Skin of body (tissue), 2 donors: ENCODE results near the gene CBX5. TPM values are rescaled to one million over a fixed set of nuclear protein-coding genes. Genes with fewer than 3 reads are reported as not detected.
"Not testable (repeated sequence)": the region's sequence is repeated elsewhere in the genome, so short reads cannot be mapped to it uniquely, and the experiment has no call there.

Experiments
- DNase-seq: peaks from one replicate; lab custom pipeline; 2025; lab: John Stamatoyannopoulos, UW
- total RNA-seq: library from RNA; depleted of rRNA; stranded (reverse); fragments of >200 nt; gene quantifications from one replicate; pipeline ENCODE4 v1.2.3, GENCODE V29; 2014

CBX5 gene
- total RNA-seq, 1 donor from 2014 or later, result 47.6 TPM

DNA sequence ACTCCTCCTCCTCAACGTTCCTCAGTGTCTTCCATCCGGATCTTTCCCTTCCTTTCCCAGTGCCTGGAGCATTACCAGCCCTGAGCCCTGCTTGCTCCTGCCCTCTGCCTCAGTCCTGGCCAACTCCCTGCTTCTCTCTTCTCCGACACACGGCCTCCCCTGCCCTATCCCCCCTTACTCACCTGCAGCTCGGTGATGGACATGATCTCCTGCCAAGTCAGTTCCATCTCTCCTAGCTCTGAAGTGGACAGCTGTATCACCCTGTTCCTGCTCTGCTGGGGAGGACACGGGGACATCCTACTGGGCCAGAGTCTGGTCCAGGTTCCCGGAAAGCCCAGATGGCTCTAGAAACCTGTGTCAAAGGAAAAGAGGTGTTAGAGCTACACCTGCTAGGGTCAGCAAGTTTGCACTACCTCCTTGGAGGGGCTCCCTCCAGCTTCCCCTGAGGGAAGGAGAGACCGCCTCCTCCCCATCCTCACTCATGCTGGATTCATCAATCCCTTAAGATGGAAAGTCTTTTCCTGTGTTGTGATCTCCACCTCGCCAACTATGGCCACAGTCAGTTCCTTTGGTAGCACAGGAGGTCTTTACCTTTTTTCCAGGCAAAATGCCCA lies 15.1 kb upstream of the CBX5 start:
- no peak for DNase-seq

DNA sequence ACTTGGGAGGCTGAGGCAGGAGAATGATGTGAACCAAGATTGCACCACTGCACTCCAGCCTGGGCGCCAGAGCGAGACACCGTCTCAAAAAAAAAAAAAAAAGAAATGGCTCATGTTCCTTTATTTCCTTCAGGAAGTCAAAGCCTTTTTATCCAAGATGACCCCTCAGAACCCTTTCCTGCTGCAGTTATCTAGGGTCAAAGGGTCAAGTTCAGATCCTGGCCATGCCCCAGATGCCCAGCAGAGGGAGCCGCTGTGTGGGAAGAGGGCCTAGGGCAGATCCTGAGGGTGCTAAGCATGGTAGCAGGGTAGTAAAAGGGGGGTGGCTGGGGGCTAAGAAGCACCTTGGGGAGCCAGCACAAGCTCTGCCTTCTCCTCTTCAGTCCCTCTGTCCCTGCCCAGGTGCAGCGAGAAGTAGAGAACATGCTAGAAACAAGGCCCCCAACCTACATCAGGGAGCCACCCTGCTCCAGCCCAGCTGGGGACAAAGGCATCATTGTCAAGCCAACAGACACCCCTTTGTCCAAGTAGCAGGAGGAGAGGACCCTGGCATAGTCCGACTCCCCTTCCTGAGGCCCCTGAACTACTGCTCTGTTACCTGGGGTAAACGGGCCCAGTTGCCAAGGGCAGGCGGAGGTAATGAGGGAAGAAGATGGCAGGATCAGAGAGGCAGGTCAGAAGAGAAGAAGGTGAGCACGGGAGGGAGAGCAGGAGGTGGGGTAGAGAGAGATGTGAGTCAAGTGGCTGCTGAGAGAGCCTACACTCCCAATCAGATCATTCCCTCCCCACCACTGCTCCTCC lies 14.4 kb upstream of the CBX5 start:
- DNase-seq, result no peak

DNA sequence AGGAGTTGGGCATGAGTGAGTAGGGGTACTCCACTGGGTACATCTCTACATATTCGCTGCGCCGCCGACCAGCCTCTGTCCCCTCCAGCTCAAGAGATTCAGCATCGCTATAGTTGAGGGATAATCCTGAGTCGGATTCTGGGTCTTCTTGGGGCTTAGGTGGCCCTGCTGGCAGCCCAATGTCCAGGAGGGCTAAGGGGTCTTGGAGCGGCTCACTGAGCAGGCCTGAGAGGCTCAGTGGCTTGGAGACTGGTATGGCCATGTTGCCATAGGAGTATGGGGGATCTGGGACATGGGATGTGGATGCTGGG lies 13.0 kb upstream of the CBX5 start:
- no peak for DNase-seq

DNA sequence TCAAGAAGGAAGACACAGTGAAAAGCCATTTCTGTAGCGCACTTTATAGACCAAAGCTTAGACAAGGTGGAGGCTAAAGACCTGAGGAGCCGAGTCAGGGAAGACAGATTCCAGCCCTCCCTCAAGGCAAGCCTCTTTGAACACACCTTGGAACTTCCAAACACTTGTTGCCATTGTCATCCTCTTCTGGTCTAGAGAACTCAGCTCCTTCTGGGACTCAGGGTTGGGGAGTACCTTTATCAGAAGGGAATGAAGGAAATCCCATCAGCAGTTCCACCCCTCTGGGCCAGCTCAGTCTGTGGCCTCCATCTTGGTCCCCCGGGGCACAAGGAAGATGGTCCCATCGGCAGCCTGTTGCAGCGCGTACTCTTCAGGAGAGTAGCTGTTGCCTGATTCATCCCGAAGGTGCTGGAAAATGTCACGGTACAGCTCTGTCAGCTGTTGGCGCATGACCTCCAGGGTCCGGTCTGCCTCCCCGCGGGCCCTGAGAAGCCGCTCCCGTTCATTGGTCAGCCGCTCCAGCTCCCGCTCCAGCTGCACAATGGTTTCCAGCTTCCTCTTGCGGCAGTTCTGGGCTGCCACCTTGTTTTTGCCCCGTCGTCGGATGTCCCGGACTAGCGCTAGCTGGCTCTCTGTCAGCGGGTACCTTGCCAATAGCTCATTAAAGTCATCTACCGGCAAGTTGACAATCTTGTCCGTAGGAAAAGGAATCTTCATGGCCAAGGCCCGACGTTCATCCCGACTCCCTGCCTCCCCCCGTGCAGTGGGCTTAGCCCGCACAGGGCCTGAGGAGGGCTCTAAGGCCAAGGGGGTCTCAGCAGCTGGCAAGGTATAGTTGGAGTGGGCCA lies 12.4 kb upstream of the CBX5 start:
- no peak for DNase-seq

DNA sequence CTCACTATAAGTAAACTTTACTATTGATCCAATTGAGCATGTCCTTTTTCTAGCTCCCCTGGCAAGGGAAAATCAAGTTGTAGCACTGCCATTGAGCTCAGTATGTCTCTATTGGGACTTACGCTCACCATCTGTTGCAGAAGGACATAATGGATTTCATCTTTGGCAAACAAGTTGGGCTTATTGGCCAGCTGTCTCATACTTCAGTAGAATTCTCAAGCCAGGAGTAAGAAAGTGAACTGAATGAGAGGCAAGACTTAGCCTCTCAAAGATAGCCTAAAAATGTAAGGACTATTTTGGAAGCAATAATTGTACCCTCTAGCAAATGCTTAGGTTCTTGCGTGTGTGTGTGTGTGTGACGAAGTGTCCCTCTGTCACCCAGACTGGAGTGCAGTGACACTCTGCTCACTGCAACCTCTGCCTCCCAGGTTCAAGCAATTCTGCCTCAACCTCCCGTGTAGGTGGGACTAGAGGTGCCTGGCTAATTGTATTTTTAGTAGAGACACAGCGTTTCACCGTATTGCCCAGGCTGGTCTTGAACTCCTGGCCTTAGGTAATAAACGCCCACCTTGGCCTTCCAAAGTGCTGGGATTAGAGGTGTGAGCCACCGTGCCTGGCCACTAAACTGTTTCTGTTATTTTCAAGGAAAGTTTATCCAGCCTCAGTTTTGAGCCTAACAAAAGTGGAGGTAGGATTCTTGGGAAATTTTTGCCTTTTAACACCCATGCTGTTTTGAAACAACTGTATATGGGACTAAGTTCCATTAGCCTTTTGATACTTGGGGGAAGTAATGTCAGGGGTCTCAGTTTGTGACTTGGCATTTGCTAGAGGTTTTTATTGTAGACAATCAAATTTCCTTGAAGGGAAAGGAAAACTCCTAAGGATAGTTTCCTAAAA lies 7.6 kb upstream of the CBX5 start:
- DNase-seq, result no peak

DNA sequence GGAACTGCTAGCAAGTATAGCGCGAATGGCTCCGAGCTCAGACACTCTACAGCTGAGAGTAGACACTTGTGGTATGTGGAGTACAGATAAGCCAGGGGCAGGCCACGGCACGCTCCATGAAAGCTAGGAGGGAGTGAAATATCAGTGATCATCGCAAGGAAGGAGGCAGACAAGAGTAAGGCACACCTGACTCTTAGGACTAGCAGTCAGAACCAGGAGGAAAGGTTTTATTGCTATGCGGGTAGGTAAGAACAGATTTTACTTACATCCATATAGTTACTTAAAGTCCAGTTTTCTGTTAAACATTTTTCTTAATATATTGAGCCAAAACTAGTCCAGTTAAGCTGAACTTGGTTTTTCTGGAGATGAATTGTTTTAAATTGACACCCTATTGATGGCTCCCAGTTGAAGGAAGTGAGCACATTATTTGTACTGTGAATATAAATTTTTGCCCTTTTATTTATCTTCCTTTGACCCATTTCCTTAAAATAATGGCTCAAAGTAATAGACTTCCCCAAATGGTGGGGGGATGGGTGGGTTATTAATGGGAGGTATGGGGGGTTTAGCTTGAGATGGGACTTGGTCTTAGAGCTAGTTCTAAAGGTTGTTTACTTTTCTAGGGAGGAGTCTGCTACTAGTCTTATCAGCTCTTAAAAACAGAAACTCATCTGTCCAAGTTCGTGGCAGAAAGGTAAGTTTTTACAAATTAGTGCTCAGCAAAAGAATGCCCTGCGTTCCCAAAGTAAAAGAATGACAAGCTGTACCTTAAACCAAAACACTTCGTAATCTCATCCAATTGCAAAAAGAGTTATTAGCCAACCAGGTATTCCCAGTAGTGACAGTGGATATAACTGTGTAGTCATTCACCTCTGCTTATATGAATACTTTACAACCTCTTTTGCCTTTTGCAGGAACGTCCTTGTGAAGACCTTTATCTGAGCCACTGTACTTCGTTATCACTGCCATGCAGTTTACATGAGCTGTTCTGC lies 6.4 kb upstream of the CBX5 start:
- DNase-seq, result peak; percentile 16

DNA sequence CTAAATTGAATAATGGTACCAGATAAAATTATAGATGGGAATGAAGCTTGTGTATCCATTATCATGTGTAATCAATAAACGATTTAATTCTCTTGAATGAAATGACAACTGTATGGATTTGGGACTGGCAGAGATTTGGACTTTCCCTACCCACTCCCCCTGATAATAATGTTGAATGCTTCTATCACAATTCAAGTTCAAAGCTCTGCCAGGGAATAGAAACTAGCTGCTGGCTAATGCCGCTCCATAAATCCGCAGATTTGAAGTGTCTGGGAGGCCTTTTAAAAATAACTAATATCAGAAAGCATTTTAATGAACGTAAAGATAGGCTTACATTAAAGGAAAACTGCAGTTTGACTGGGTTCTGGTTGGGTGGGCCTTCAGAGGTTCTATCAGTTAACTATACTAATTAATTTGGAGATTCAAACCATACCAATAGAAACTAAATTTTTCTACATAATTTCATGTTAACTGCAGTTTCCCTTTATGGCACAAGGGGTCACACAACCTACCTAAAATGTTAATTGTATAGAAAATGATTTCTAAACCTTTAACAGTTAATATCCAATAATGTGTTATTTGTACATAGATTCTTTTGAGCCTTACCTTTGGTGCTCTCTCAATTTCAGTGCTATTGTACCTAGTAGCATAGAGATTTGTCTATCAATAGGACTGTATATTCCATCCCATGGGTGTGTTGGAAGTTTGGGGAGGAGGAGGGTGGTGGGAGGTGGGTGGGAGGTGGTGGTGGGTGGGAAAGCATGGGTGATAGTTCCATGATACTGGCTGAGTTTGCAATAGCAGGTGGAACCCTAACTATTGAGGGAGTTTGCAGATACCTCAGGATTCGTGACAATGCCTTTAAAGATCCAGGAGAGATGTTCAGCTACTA lies 5.5 kb upstream of the CBX5 start:
- no peak for DNase-seq

DNA sequence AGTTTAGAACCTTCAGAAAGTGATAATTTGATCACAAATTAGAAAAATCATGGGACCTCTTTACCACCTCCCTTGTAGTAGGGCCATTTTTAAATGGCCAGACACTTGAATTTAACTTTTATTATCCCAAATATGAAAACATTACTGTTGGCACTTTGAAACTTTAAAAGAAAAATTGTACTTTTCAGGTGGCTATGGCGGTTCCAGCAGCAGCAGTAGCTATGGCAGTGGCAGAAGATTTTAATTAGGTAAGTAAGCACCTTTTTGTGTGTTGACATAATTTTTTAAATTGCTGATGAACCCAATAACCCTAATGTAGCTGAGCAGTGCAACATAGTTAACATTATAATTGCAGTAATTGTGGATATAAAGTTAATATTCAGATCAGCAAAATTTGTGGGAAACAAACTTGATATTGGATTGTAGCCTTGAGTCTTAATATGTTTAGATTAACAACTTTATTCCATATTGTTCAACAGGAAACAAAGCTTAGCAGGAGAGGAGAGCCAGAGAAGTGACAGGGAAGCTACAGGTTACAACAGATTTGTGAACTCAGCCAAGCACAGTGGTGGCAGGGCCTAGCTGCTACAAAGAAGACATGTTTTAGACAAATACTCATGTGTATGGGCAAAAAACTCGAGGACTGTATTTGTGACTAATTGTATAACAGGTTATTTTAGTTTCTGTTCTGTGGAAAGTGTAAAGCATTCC lies 4.3 kb upstream of the CBX5 start:
- not testable (repeated sequence) for DNase-seq

DNA sequence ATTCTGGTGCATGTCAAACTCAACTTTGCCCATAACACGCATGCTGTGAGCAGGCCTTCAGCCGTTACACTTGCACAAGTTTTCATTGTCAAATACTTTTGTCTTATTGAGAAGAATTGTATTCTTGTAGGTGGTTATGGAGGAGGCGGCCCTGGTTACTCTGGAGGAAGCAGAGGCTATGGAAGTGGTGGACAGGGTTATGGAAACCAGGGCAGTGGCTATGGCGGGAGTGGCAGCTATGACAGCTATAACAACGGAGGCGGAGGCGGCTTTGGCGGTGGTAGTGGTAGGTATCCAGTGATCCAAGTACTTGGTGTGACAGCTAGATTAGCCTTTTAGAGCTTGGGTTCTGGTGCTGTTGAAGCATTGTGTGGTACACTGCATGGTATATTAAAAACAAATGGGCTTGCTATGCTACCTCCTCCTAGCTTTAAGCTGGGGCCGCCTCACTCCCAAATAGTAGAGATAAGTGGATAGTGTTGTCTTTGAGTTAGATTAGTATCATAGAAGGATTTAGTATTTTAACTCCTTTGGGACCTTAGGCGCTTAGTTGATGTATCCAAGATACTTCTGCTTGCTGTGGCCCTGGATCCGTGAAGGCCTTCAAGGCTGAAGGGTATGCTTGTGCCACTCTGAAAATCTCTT lies 3.1 kb upstream of the CBX5 start:
- no peak for DNase-seq

DNA sequence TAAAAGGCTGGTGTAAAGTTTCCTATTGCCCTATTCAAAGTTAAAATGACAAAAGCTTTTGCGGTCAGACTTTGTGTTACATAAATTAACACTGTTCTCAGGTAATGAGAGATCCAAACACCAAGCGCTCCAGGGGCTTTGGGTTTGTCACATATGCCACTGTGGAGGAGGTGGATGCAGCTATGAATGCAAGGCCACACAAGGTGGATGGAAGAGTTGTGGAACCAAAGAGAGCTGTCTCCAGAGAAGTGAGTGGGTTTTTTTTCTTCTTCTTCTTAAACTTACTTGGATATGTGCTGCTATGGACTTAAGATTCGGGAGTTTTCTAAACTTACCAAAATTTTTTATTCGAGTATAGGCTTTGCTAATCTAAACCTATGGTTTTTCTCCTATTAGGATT lies 1.8 kb upstream of the CBX5 start:
- DNase-seq, result not testable (repeated sequence)

DNA sequence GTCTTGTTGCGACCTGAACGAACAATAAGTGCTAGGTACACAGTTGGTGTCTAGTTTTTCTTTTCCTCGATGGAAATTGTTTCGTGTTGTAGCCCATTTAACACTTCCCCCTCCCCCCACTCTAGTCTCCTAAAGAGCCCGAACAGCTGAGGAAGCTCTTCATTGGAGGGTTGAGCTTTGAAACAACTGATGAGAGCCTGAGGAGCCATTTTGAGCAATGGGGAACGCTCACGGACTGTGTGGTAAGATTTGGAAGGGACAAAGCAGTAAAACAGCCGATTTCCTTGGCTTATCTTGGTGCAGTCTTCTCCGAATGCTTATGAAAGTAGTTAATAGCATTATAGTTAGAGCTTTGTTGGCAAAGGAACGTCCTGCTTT lies 1.3 kb upstream of the CBX5 start:
- DNase-seq, result not testable (repeated sequence)

DNA sequence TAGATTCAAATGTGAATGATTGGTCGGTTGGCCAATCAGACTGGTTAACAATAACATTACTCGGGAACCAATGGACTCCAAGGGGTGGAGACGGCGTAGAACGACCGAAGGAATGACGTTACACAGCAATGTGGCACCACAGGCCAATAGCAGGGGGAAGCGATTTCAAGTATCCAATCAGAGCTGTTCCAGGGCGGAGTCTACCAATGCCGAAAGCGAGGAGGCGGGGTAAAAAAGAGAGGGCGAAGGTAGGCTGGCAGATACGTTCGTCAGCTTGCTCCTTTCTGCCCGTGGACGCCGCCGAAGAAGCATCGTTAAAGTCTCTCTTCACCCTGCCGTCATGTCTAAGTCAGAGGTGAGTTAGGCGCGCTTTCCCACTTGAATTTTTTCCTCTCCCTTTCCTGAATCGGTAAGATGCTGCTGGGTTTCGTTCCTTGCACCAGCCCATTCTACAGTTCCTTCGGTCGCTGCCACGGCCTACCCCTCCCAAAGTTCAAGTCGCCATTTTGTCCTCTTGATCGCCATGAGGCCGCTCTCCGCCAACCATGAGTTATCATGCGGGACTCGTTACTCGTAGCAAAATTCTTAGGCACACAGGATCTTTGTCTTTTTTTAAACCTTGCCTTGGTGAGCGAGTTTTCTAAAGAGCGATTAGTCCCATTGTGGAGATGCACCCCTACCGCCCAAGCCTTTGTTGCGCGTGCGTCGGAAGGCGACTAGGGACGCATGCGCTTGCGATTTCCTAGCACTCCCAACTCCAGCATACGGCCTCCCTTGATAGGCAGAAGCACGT lies 742 bp upstream of the CBX5 start, which contains the start of gene HNRNPA1:
Gene HNRNPA1, plus strand, starts transcription at position 259 of the 793 bp plus-strand sequence. Its CDS starts 82 bp downstream, at position 341.
- DNase-seq, result peak; percentile 100

DNA sequence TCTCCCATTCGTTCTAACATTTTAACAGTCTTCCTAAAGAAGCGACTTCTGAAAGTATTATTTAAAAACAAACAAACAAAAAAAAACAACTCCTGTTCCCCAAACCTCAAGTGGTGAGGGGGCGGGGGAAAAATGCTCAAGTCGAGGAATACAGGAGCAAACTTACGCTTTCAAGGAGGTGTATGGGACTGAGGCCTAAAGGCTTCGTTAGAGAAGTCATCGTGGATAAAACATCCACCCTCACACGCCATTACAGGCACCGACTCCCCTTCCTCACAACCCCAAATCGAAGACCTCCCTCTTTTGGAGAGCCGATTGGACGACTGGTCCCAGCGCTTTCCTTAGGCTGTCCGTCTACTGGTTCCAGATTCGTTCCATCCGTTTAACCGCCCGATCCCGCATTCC lies 693 bp downstream of the CBX5 start:
- no peak for DNase-seq

DNA sequence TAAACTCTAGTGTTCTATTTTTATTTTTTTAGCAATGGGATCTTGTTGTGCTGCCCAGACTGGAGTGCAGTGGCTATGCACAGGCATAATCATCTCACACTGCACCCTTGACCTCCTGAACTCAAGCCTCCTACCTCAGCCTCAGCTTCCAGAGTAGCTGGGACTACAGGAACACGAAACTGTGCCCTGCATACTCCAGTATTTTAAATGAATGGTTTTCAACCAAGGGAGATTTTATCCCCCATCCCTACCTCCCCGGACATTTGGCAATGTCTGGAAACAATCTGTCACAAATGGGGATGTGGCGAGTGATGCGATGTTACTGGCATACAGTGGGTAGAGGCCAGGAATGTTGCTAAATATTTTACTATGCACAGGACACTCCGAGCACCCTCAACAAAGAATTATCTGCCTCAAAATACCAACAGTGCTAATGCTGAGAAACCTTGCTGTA lies 2.1 kb downstream of the CBX5 start:
- DNase-seq, result no peak

DNA sequence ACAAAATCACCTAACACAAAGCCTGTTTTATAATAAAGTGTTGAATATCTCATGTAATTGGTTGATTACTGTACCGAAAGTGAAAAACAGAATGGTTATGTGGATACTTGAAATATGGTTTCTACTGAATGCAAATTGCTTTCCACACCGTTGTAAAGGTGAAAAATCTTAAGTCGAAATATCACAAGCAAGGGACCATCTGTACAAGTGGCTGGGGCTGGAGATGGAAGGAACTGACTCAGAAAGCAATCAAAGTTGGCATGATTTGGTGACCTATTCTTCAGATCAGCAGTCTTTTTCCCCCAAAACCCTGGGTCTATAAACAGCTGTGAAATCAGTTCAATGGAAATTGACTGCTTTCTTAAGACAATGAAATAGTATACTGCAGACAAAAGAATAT lies 3.6 kb downstream of the CBX5 start:
- DNase-seq, result no peak

DNA sequence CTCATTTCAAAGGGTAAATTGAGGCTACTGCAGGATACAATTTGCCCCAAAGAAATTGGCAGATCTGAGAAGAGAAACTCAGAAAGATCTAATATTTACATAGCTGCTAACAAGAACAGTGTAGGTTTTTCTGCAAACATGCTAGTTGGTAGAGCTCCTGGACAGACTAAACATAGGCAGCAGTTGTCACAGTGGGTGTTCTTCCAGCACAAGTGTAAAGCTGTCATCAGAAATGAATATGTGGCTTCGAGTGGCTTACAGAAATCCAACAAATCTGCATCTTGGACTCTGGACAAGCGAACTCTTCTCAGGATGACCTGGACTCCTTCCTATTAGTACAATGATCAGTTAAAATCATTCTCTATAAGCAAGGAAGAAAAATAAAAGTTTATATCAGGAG lies 5.9 kb downstream of the CBX5 start:
- DNase-seq, result no peak

DNA sequence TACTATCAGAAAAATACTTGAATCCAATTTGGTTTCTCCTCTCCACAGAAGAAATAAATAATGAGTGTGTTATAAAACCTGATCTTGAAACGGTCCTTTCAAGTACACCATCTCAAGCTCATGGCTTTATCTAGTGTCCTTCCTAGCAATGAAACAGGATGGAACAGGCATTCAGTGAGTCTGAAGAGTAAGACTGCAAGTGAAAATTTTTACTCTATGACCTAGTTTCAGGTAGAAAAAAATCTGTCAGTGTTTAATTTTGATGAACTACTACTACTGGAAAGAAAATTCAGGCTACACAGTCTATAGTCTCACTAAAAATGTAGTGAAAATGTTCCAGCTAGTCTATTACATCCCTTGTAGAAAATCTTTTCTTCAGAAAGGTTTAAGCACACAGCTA lies 7.7 kb downstream of the CBX5 start:
- DNase-seq, result no peak
